Activated T-cell treated with anti-CD3 and anti-CD28 coated beads, Interleukin-2, amount 50 U/mL, for 72 hours (primary cell): Measurements from ENCODE around the gene PON3. TPM values are rescaled to one million over a fixed set of nuclear protein-coding genes. Genes with fewer than 3 reads are reported as not detected.
"Not testable (repeated sequence)": the region's sequence is repeated elsewhere in the genome, so short reads cannot be mapped to it uniquely, and the experiment has no call there.

ENCODE experiments used
- ATAC-seq, 2 donors: fragments of 150-1000 bp; cut with Tn5 transposase; replicated peaks in 1 of 2; 2 replicates each; pipeline ENCODE4 v1.10.0; 2021; ENCODE audit warnings: moderate library complexity in 2 of 2, mild to moderate bottlenecking in 1 of 2
- DNase-seq, 2 donors: peaks; one replicate each; pipeline ENCODE4 v3.0.0; 2021 to 2022; ENCODE audit warnings: mixed read lengths in 1 of 2
- H3K27ac Mint-ChIP-seq: one replicate; pipeline ENCODE4 v1.8.0; 2022; ENCODE audit warnings: mild to moderate bottlenecking, moderate library complexity, mixed read lengths
- H3K27me3 Mint-ChIP-seq: one replicate; pipeline ENCODE4 v1.8.0; 2022; ENCODE audit warnings: low read depth, mixed read lengths
- H3K36me3 Mint-ChIP-seq, 2 donors: one replicate each; pipeline ENCODE4 v1.8.0; 2022; ENCODE audit warnings: mixed read lengths in 2 of 2, mild to moderate bottlenecking in 1 of 2; ENCODE audit not compliant: insufficient read depth in 2 of 2
- H3K4me1 Mint-ChIP-seq: one replicate; pipeline ENCODE4 v1.8.0; 2022; ENCODE audit warnings: low read depth, mixed read lengths
- H3K4me3 Mint-ChIP-seq, 2 donors: one replicate each; pipeline ENCODE4 v1.8.0; 2022; ENCODE audit warnings: mild to moderate bottlenecking in 2 of 2, mixed read lengths in 2 of 2, moderate library complexity in 2 of 2
- H3K9me3 Mint-ChIP-seq, 2 donors: one replicate each; pipeline ENCODE4 v1.8.0; 2022; ENCODE audit warnings: mixed read lengths in 2 of 2
- total RNA-seq, 2 donors: library from RNA; stranded (reverse); gene quantifications; one replicate each; pipeline ENCODE4 v1.2.3, GENCODE V29; 2022

Gene PON3
- total RNA-seq, 2 donors from 2014 or later: 0.31 TPM; not detected in 1

- no peaks in the 10 kb centered on the region for H3K4me1 Mint-ChIP-seq
- no peak overlapping the region for H3K4me3 Mint-ChIP-seq
- ATAC-seq (no peak), DNase-seq (no peak)
- no peaks in the 10 kb centered on the region for H3K9me3 Mint-ChIP-seq
- no peaks in the 10 kb centered on the region for H3K36me3 Mint-ChIP-seq
- H3K27ac Mint-ChIP-seq: no peak overlapping the region
- H3K27me3 Mint-ChIP-seq: peaks cover 7% of the 10 kb centered on the region
Measured at GRCh38 chr7:95404316-95404865, 8.2 kb upstream of the PON3 start.

- H3K27me3 Mint-ChIP-seq: peaks cover 48% of the 10 kb centered on the region
- H3K27ac Mint-ChIP-seq: no peak overlapping the region
- DNase-seq (no peak), ATAC-seq (no peak)
- H3K4me1 Mint-ChIP-seq: no peaks in the 10 kb centered on the region
- no peak overlapping the region for H3K4me3 Mint-ChIP-seq
- no peaks in the 10 kb centered on the region for H3K36me3 Mint-ChIP-seq
- no peaks in the 10 kb centered on the region for H3K9me3 Mint-ChIP-seq
Measured at GRCh38 chr7:95398155-95398940, 2.2 kb upstream of the PON3 start.

DNA sequence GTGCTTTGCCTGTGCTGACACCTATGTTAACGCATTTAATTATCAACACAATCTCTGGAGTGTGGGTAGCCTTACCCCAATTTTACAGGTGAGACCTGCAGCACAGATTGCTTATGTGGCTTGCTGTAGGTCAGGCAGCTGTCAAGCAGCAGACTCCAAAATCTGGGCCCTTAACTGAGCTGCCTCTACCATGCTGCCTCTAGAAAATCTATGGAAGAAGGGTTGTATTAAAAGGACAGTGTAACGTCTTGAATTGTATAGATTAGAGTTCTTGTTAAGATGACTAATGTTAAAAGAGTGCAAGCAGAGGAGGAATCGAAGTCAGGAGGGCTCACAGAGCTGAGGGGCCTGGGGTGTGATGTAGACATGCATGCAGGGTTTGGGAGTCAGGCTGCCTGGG lies 1.2 kb upstream of the PON3 start:
- no peaks in the 10 kb centered on the region for H3K4me1 Mint-ChIP-seq
- H3K27me3 Mint-ChIP-seq: peaks cover 53% of the 10 kb centered on the region
- H3K9me3 Mint-ChIP-seq: no peaks in the 10 kb centered on the region
- DNase-seq (no peak), ATAC-seq (no peak)
- no peak overlapping the region for H3K27ac Mint-ChIP-seq
- H3K4me3 Mint-ChIP-seq: no peak overlapping the region
- no peaks in the 10 kb centered on the region for H3K36me3 Mint-ChIP-seq

- DNase-seq: no peak
- Mint-ChIP-seq H3K4me3 (peak overlapping the region; percentile 77 to 78), H3K36me3 (no peaks in the 10 kb centered on the region), H3K4me1 (no peaks in the 10 kb centered on the region), H3K9me3 (no peaks in the 10 kb centered on the region), H3K27me3 (peaks cover 52% of the 10 kb centered on the region), H3K27ac (no peak overlapping the region)
- ATAC-seq: no peak
Measured at GRCh38 chr7:95395755-95396135, 430 bp downstream of the PON3 start.

GRCh38 chr7:95394370-95394769 lies 1.8 kb downstream of the PON3 start:
- DNase-seq (no peak), ATAC-seq (no peak)
- Mint-ChIP-seq H3K27ac (no peak overlapping the region), H3K27me3 (peaks cover 46% of the 10 kb centered on the region), H3K36me3 (no peaks in the 10 kb centered on the region), H3K9me3 (no peaks in the 10 kb centered on the region), H3K4me1 (no peaks in the 10 kb centered on the region), H3K4me3 (no peak overlapping the region)

GRCh38 chr7:95391761-95392160 lies 4.4 kb downstream of the PON3 start:
- ATAC-seq (no peak), DNase-seq (no peak)
- Mint-ChIP-seq H3K27me3 (peaks cover 28% of the 10 kb centered on the region), H3K36me3 (peaks cover 0 to 1% of the 10 kb centered on the region in 2 donors), H3K4me3 (no peak overlapping the region), H3K4me1 (no peaks in the 10 kb centered on the region), H3K9me3 (peaks cover 6 to 8% of the 10 kb centered on the region in 2 donors), H3K27ac (no peak overlapping the region)

GRCh38 chr7:95389516-95389915 lies 6.7 kb downstream of the PON3 start:
- DNase-seq: no peak
- Mint-ChIP-seq H3K9me3 (peaks cover 7 to 12% of the 10 kb centered on the region in 2 donors), H3K27ac (no peak overlapping the region), H3K27me3 (peaks cover 14% of the 10 kb centered on the region), H3K36me3 (peaks cover 1 to 3% of the 10 kb centered on the region in 2 donors), H3K4me1 (no peaks in the 10 kb centered on the region), H3K4me3 (no peak overlapping the region)
- ATAC-seq: no peak

DNA sequence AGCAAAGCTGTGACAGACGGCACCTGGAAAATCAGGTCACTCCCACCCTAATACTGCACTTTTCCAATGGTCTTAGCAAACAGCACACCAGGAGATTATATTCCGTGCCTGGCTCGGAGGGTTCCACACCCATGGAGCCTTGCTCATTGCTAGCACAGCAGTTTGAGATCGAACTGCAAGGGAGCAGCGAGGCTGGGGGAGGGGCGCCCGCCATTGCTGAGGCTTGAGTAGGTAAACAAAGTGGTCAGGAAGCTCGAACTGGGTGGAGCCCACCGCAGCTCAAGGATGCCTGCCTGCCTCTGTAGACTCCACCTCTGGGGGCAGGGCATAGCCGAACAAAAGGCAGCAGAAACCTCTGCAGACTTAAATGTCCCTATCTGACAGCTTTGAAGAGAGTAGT lies 16.7 kb downstream of the PON3 start:
- peaks cover 12% of the 10 kb centered on the region for H3K27me3 Mint-ChIP-seq
- H3K27ac Mint-ChIP-seq, H3K4me1 Mint-ChIP-seq, DNase-seq, ATAC-seq, H3K4me3 Mint-ChIP-seq, H3K36me3 Mint-ChIP-seq, H3K9me3 Mint-ChIP-seq: not testable (repeated sequence)

- H3K9me3 Mint-ChIP-seq: peaks cover 6 to 8% of the 10 kb centered on the region in 2 donors
Measured at GRCh38 chr7:95376632-95377400, 19.4 kb downstream of the PON3 start.

GRCh38 chr7:95375591-95376257 lies 20.5 kb downstream of the PON3 start:
- H3K36me3 Mint-ChIP-seq: peaks cover 4 to 7% of the 10 kb centered on the region in 2 donors
- no peak overlapping the region for H3K4me3 Mint-ChIP-seq
- peaks cover 6 to 8% of the 10 kb centered on the region in 2 donors for H3K9me3 Mint-ChIP-seq
- DNase-seq (no peak), ATAC-seq (no peak)
- H3K4me1 Mint-ChIP-seq: no peaks in the 10 kb centered on the region
- no peak overlapping the region for H3K27ac Mint-ChIP-seq
- H3K27me3 Mint-ChIP-seq: peaks cover 12% of the 10 kb centered on the region

More at GRCh38 chr7:95376632-95377400, 19.4 kb downstream of the PON3 start:
- DNase-seq: no peak
- ATAC-seq: no peak
- no peaks in the 10 kb centered on the region for H3K4me1 Mint-ChIP-seq
- H3K4me3 Mint-ChIP-seq: no peak overlapping the region
- peaks cover 12% of the 10 kb centered on the region for H3K27me3 Mint-ChIP-seq
- no peak overlapping the region for H3K27ac Mint-ChIP-seq
- peaks cover 4 to 7% of the 10 kb centered on the region in 2 donors for H3K36me3 Mint-ChIP-seq

- Mint-ChIP-seq H3K27ac (no peak overlapping the region), H3K4me3 (no peak overlapping the region), H3K9me3 (peaks cover 3 to 5% of the 10 kb centered on the region in 2 donors), H3K4me1 (no peaks in the 10 kb centered on the region), H3K27me3 (peaks cover 5% of the 10 kb centered on the region), H3K36me3 (peaks cover 3 to 4% of the 10 kb centered on the region in 2 donors)
- no peak for ATAC-seq
- DNase-seq: no peak
Measured at GRCh38 chr7:95373323-95373722, 22.9 kb downstream of the PON3 start.

DNA sequence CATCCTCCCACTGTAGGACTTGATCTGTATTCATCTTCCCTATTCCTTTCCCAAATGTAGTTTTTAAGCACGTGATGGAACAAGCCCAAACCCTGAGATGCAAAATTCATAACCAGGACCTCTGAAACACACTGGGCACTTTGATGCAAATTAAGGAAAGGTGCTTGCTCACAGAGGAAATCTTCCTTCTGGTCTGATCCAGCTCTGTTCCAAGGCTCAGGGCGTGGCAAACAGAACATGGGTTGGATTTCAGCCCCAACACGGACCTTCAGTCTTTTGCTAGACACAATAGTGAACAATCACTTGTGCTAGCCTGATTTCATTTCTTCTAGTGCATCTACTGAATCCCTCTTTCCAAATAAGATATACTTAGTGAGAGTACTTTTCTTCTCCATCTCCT lies 27.9 kb downstream of the PON3 start:
- Mint-ChIP-seq H3K4me1 (no peaks in the 10 kb centered on the region), H3K4me3 (no peak overlapping the region), H3K27me3 (no peaks in the 10 kb centered on the region), H3K36me3 (no peaks in the 10 kb centered on the region), H3K9me3 (no peaks in the 10 kb centered on the region), H3K27ac (no peak overlapping the region)
- ATAC-seq (no peak), DNase-seq (no peak)

DNA sequence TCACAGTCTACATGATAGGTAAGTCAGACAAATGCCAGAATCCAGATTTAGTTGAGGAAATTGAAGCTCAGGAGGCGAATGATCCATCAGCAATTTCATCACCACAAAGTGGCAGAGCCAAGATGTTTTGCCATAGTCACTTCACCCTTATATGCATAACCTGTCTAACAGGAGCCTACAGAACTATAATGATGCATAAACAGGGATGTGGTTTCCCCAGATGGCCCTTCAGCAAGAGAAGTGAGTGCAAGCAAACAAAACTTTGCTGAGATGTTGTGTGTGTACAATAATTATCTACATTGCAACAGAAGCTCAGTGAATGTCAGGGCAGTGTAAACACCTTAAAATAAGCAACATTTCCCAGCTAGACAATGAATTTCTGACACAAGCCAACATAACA lies 28.6 kb downstream of the PON3 start:
- no peak overlapping the region for H3K27ac Mint-ChIP-seq
- DNase-seq (no peak), ATAC-seq (no peak)
- H3K36me3 Mint-ChIP-seq: no peaks in the 10 kb centered on the region
- no peaks in the 10 kb centered on the region for H3K9me3 Mint-ChIP-seq
- no peaks in the 10 kb centered on the region for H3K27me3 Mint-ChIP-seq
- H3K4me1 Mint-ChIP-seq: no peaks in the 10 kb centered on the region
- H3K4me3 Mint-ChIP-seq: no peak overlapping the region
